GM18508 (cell line): ENCODE measurements around the gene RIT1.

Source experiments
- ATAC-seq: cut with Tn5 transposase; IDR thresholded peaks from one replicate; pipeline ENCODE4 v1.9.1; 2021; ENCODE audit warnings: moderate number of reproducible peaks; ENCODE audit not compliant: insufficient read depth, unreplicated experiment

Gene RIT1

GRCh38 chr1:155859881-155860871, 51.0 kb downstream of the RIT1 start:
- ATAC-seq = no peak

- ATAC-seq = no peak
Observed at GRCh38 chr1:155859234-155859829, 51.8 kb downstream of the RIT1 start, which contains the start of gene SYT11. SYT11 (plus strand) TSS chr1:155859567; CDS start chr1:155859762, 195 bp downstream.

- no peak for ATAC-seq
Observed at GRCh38 chr1:155858800-155859233, 52.3 kb downstream of the RIT1 start.

- ATAC-seq = no peak
Observed at GRCh38 chr1:155856975-155857930, 53.9 kb downstream of the RIT1 start, which contains the start of gene GON4L. GON4L (minus strand) TSS chr1:155857214; CDS start chr1:155853780, 3,434 bp downstream.

GRCh38 chr1:155856257-155856974, 54.7 kb downstream of the RIT1 start:
- no peak for ATAC-seq

- no peak for ATAC-seq
Observed at GRCh38 chr1:155850345-155850744, 60.8 kb downstream of the RIT1 start.

GRCh38 chr1:155847823-155848529, 63.2 kb downstream of the RIT1 start:
- no peak for ATAC-seq
